NCI-H446 (cell line): Measurements from ENCODE around the gene TMEM151B.

Source experiments
- DNase-seq, 2 experiments: peaks; one replicate each; lab custom pipeline; 2025; lab: John Stamatoyannopoulos, UW

Gene TMEM151B

DNA sequence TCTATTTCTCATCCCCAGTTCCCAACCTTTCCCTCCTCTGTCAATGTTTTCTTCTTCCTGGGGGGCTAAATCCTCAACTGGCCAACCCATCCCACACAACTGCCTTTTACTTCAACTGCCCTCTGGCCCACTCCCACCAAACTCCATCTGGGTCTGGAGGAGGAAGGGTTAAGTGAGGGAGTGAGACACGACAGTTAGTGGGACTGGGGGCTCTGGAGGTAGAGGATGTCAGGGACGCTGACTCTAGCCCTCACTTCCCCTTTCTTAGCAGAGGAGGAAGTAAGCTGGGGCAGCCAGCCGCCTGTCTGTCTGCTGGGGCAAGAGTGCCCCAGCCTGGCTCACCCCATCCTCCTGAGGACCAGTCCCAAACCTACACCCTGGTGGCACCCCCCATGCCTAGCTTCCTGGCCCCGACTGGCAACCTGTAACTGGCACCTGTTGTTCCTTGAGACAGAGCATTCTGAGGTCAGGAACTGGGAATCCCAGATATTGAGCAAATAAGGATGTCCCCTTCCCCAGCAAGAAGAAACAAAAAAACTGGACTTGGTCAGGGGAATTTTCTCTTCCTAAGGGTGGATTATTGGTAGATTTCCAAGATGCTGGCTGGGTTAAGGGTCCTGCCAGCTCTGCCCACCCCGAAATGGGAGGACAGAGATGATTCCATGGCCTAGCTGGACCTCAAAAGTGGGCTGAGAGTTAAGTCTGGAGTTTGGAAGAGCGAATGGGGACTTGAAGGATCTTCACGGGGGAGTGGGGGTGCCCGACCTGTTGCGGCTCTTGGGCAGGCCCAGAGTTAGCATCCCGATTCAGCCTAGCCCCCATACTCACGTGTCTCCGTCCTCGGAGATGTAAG lies 5.9 kb upstream of the TMEM151B start:
- no peak for DNase-seq

DNA sequence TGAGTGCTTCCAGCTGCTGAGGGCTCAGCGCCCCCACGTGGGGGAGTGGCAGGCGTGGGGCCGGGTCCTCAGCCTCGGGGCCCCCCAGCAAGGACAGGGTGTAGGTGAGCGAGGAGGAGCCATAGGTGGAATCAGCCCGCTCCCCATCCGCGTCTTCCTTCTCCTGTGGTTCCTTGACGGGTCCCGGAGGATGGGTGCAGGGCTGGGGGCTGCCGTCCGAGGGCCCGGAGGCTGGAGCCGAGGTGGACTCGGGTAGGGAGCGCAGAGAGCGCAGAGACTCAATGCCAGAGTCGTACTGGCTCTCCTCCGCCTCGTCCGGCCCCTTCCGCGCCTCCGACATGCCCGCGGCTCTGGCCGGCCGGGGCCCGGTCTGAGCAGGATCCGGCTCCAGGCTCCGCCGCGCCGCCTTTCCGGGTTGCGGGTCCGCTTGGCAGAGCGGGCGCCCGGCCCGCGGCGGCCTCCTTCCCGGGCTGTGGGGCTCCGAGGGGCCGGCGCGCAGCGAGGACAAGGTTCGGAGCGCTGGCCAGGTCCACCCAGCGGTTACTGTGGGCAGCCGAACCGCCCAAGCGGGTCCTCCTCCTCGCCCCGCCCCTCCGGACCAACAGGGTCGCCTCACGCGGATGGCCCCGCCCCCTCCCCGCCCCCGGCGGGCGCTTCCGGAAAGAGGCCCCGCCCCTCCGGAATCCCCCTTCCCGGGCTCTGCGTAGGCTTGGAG lies 5.1 kb upstream of the TMEM151B start, which contains the start of gene NFKBIE:
NFKBIE (minus strand) TSS at position 545 of the 715 bp plus-strand sequence; CDS start at position 340, 205 bp downstream.
- DNase-seq: peak; percentile 46 to 88

DNA sequence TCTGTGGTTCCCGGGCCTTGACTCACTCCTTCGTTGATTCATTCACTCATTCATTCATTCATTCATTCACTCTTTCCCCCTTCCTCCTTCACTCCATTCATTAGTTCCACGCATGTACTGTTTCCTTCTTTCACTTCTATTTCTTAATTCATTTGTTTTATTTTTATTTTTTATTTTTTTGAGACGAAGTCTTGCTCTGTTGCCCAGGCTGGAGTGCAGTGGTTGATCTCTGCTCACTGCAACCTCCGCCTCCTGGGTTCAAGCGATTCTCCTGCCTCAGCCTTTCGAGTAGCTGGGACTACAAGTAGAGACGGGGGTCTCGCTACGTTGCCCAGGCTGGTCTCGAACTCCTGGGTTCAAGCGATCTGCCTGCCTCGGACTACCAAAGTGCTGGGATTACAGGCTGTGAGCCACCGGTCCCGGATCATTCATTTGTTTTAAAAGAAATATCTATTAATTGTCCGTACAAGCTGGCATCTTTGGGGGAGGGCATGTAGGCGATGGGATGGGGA lies 4.5 kb upstream of the TMEM151B start:
- DNase-seq: no peak

DNA sequence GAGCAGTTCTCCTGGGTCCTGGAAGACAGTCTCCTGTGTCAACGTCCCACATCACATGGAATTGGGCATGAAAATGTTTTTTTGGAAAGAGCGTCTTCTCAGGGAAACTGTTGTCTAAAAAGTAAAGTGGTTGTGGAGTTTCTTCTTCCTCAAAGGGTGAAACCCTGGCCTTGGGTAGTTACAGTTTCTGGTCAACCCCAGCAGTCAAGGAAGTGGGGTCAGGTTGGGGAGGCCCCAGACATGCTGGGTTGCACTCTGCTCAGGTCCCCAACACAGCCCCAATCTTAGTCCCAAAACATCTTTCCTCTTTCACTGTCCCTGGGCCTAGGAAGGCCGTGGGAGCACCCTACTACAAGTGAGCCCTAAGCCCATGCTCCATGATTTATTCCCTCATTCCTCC lies 3.9 kb upstream of the TMEM151B start:
- no peak for DNase-seq

GRCh38 chr6:44267252-44267651 lies 3.0 kb upstream of the TMEM151B start:
- no peak for DNase-seq

DNA sequence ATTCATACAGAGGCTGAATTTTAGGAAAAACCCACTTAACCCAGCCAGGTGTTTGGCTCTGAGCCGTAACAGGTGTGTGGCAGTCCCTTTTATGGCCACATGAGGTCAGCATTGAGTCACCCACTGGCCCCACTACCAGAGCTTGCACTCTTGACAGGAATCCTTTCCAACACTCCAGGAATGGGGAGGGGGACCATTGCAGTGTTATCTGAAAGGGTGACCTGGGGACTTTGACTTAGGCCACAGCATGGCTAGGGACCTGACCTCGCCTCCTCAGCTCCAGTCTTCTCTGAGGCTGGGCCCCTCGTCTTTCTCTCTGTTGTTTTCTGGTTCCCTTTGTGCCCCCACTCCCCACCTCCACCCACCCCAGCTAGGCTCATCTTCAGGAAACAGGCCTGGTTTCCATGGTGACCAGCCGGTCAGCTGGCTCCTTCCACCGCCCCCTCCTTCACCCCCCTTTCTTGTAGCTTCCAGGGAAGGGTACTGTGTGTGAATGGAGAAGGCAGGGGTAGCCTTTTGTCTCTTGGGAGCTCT lies 2.1 kb upstream of the TMEM151B start:
- peak; percentile 62 to 67 for DNase-seq

DNA sequence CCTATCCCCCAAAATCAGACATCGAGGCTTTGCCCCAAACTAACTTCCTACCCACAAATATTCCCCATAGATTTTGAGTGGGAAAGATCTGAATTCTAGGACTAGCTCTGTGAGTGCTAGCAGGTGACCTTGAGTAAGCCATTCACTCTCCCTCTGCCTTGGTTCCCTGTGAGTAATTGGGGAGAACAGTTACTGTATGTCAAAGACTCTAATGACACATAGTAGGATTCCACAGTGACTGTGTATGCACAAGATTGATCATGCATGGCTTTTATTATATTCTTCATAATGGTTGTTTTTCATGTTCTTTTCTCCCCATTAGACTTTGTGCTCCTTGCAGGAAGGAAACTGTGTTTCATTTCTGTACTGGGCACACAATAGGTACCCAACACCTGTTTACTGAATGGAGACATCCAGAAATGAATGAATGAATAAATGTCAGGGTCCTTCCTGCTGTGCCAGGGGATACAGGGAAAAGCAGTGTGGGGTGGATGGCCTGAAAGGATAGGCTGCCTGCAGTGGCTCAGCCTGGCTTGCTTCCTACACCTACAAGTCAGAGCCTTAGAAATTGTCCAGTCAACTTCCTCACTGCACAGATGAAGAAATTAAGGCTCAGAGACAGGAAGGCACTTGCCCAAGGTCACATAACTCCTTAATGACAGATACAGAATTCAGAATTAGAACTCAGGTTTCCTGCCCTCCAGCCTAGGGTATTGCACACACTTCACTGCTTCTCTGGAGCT lies 901 bp upstream of the TMEM151B start:
- no peak for DNase-seq

GRCh38 chr6:44270526-44271405 lies 516 bp downstream of the TMEM151B start:
- no peak for DNase-seq

- DNase-seq: no peak
Observed at GRCh38 chr6:44271406-44271723, 1.1 kb downstream of the TMEM151B start.

DNA sequence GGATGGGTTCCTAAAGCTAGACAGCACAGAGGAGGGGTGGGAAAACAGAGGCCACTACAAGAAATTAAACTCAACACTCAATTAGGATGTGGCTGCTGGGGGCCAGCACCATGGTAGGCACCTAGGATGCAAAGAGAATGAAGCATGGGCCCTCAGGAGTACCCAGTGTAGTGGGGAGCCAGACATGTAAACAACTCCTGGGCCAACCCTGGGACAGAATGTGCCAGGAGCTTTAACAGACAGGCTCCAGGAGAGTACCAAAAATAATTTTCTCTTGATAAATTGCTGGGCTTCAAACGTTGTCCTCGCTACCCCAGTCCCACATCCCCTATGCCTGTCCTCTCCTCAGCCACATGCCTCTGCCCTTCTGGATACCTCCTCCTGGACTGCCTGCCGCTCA lies 1.7 kb downstream of the TMEM151B start:
- no peak for DNase-seq

- DNase-seq: no peak
Observed at GRCh38 chr6:44272529-44272928, 2.3 kb downstream of the TMEM151B start.

DNA sequence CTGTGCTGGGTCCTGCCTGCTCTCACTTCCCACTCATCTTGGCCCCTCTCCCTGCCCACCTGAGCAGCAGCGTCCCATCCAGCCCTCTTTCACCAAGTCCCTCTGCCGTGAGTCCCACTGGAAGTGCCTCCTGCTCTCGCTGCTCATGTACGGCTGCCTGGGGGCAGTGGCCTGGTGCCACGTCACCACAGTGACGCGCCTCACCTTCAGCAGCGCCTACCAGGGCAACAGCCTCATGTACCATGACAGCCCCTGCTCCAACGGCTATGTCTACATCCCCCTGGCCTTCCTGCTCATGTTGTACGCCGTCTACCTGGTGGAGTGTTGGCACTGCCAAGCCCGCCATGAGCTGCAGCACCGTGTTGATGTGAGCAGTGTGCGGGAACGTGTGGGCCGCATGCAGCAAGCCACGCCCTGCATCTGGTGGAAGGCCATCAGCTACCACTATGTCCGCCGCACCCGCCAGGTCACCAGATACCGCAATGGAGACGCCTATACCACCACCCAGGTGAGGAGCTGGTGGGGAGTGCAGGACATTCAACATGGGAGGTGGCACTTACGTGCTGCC lies 2.8 kb downstream of the TMEM151B start:
- no peak for DNase-seq

GRCh38 chr6:44273617-44274016 lies 3.4 kb downstream of the TMEM151B start:
- DNase-seq: no peak

GRCh38 chr6:44275271-44275748 lies 5.1 kb downstream of the TMEM151B start:
- no peak for DNase-seq

DNA sequence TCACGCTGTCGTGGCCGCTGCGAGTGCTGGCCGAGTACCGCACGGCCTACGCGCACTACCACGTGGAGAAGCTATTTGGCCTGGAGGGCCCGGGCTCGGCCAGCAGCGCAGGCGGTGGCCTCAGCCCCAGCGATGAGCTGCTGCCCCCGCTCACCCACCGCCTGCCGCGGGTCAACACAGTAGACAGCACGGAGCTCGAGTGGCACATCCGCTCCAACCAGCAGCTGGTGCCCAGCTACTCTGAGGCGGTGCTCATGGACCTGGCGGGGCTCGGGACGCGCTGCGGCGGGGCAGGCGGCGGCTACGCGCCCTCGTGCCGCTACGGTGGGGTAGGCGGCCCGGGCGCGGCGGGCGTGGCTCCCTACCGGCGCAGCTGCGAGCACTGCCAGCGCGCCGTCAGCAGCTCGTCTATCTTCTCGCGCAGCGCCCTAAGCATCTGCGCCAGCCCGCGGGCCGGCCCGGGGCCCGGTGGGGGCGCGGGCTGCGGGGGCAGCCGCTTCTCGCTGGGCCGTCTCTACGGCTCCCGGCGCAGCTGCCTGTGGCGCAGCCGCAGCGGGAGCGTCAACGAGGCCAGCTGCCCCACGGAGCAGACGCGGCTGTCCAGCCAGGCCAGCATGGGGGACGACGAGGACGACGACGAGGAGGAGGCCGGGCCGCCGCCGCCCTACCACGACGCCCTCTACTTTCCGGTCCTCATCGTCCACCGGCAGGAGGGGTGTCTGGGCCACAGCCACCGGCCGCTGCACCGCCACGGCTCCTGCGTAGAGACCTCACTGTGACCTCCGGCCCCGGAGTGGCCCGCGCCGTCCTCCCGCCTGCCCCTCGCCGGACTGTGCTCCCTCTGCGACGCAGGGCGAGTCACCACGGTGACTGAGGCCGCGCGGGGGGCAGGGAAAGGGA lies 5.7 kb downstream of the TMEM151B start:
- no peak for DNase-seq

GRCh38 chr6:44276667-44277640 lies 6.7 kb downstream of the TMEM151B start:
- DNase-seq: no peak

DNA sequence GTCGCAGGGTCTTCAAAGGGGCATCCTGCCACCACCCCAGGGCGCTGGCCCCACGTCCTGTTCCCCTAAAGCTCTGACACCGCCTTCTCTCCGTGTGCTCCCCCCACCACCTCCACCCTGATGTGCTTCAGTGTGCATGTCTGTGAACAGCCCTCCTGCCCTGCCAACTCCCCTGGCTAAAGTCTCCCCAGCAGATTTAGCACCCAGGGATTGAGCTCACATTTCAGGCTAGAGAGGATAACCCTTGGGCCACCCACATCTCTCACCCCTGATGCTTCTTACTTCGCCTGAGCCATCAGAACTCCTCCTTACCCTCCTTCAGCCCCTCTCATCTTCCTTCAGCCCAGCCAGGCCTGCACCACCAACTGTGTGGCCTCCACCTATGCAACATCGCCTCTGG lies 7.5 kb downstream of the TMEM151B start:
- no peak for DNase-seq

- no peak for DNase-seq
Observed at GRCh38 chr6:44278315-44278714, 8.1 kb downstream of the TMEM151B start.
